ENCODE measurements around the gene TIGD1.

The TIGD1 gene

GRCh38 chr2:232532419-232532818, 17.9 kb downstream of the TIGD1 start:
- TF ChIP-seq, protein P1, sequence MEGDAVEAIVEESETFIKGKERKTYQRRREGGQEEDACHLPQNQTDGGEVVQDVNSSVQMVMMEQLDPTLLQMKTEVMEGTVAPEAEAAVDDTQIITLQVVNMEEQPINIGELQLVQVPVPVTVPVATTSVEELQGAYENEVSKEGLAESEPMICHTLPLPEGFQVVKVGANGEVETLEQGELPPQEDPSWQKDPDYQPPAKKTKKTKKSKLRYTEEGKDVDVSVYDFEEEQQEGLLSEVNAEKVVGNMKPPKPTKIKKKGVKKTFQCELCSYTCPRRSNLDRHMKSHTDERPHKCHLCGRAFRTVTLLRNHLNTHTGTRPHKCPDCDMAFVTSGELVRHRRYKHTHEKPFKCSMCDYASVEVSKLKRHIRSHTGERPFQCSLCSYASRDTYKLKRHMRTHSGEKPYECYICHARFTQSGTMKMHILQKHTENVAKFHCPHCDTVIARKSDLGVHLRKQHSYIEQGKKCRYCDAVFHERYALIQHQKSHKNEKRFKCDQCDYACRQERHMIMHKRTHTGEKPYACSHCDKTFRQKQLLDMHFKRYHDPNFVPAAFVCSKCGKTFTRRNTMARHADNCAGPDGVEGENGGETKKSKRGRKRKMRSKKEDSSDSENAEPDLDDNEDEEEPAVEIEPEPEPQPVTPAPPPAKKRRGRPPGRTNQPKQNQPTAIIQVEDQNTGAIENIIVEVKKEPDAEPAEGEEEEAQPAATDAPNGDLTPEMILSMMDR (IDR thresholded peaks at IDR 0.05; ENCODE audit: borderline replicate concordance, control extremely low read depth, extremely low read depth, insufficient read depth, missing control alignments), result no peak
- no peak for DNase-seq (ENCODE audit: low spot score)
- in situ Hi-C loops (cut with MboI; ENCODE audit: low sequenced_read_pairs, unreplicated experiment), result no loop called here

DNA sequence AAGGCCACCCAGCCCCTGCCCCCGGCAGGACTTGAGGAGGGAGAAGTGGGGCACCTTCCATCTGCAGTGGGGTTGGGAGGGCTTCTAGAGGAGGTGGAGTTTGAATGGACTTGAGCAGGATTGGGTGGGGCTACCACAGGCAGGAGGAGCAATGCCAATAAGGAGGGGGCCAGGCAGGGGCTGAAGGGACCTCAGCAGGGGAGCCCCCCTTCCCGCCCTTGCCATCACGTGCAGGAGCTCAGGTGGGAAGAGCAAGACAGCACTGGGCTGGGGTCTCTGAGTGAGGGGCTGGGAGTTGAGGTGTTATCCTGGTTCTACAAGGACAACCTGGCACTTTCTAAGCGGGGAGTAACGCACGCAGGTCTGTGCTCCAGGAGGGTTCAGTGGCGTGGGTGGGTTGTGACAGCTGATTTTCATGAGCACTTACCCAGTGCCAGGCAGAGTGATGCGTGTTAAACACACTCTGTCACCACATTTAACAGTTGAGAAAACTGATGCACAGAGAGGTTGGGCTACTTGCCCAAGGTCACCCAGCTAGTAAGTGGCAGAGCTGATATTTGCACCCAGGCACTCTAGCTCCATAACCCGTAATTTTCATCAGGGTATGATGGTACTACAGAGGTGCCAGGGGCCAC, 19.6 kb downstream of the TIGD1 start:
- no peak for DNase-seq (ENCODE audit: low spot score)
- in situ Hi-C loops (cut with MboI; ENCODE audit: low sequenced_read_pairs, unreplicated experiment), result no loop called here
- TF ChIP-seq, protein P1 (IDR thresholded peaks at IDR 0.05; ENCODE audit: borderline replicate concordance, control extremely low read depth, extremely low read depth, insufficient read depth, missing control alignments), result no peak

DNA sequence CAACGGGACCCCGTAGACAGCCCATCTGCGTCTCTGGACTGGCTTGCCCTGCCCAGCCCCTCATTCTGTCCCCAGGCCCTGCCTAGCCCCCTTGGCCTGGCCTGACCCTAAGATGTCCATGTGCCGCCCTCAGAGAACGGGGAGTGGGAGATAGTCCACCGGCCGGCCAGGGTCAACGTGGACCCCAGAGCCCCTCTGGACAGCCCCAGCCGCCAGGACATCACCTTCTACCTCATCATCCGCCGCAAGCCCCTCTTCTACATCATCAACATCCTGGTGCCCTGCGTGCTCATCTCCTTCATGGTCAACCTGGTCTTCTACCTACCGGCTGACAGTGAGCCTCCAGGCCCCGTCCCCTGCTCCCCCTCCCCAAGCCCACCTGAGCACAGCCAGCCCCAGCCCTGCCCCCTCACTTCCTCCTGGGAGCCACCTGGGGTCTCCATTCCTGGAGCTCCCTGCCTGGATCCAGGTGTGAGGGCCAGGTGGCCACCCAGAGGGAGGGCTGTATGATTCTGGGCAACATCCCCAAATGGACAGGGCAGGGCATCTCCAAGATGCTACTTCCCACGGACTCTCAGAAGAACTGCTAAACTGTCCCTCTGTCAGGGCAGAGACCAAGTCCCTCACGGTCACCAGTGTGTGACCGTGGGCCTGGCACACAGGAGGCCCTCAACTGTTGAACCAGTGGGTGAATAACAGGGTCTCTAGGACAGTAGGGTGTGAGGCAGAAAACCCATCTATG, 20.4 kb downstream of the TIGD1 start:
- in situ Hi-C loops (cut with MboI; ENCODE audit: low sequenced_read_pairs, unreplicated experiment), result no loop called here
- TF ChIP-seq, protein P1 (IDR thresholded peaks at IDR 0.05; ENCODE audit: borderline replicate concordance, control extremely low read depth, extremely low read depth, insufficient read depth, missing control alignments), result no peak
- no peak for DNase-seq (ENCODE audit: low spot score)

GRCh38 chr2:232528746-232529460, 21.5 kb downstream of the TIGD1 start:
- in situ Hi-C loops (cut with MboI; ENCODE audit: low sequenced_read_pairs, unreplicated experiment), result no loop called here
- no peak for DNase-seq (ENCODE audit: low spot score)
- TF ChIP-seq, protein P1 (IDR thresholded peaks at IDR 0.05; ENCODE audit: borderline replicate concordance, control extremely low read depth, extremely low read depth, insufficient read depth, missing control alignments), result no peak

GRCh38 chr2:232527905-232528470, 22.4 kb downstream of the TIGD1 start:
- DNase-seq (ENCODE audit: low spot score), result no peak
- in situ Hi-C loops (cut with MboI; ENCODE audit: low sequenced_read_pairs, unreplicated experiment), result no loop called here
- TF ChIP-seq, protein P1 (IDR thresholded peaks at IDR 0.05; ENCODE audit: borderline replicate concordance, control extremely low read depth, extremely low read depth, insufficient read depth, missing control alignments), result no peak

GRCh38 chr2:232526372-232526941, 23.9 kb downstream of the TIGD1 start:
- in situ Hi-C loops (cut with MboI; ENCODE audit: low sequenced_read_pairs, unreplicated experiment), result no loop called here
- TF ChIP-seq, protein P1 (IDR thresholded peaks at IDR 0.05; ENCODE audit: borderline replicate concordance, control extremely low read depth, extremely low read depth, insufficient read depth, missing control alignments), result no peak
- DNase-seq (ENCODE audit: low spot score), result no peak

Measured in GM13976 (cell line).